ENCODE measurements around the gene PADI2.

Gene PADI2

DNA sequence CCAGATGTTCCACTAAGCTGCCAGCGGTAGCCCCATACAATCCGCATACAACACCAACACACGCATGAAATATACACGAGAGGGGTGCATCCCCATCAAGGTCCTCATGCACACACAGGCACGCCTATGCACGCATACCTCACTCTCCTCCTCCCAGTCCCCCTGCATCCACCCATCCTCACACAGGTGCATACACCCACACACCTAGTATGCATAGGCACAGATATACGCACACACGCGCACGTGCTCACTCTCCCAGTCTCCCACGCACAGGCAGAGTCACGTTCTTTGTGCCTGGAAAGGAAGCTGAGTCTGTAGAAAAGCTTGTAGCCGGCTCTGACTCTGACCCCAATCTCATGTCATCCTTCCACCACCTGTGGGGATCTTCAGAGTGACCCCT is 16.9 kb upstream of the PADI2 start:
- H3K27me3 ChIP-seq (ENCODE audit: control insufficient read depth, insufficient read depth, low read length) = no peaks in the 10 kb centered on the region
- H3K36me3 ChIP-seq (ENCODE audit: control insufficient read depth, insufficient read depth, low read length) = no peaks in the 10 kb centered on the region
- no peak overlapping the region for H3K4me3 ChIP-seq (ENCODE audit: low read depth, low read length)
- H3K9ac ChIP-seq (ENCODE audit: low read depth, low read length) = no peak overlapping the region
- no peaks in the 10 kb centered on the region for H3K9me3 ChIP-seq (ENCODE audit: control insufficient read depth, insufficient read depth, low read length)
- H3K4me1 ChIP-seq (ENCODE audit: control insufficient read depth, insufficient read depth, low read length) = no peaks in the 10 kb centered on the region

- Histone ChIP-seq H3K27me3 (ENCODE audit: control insufficient read depth, insufficient read depth, low read length) (no peaks in the 10 kb centered on the region), H3K9me3 (ENCODE audit: control insufficient read depth, insufficient read depth, low read length) (no peaks in the 10 kb centered on the region)
Observed at GRCh38 chr1:17135530-17135929, 16.3 kb upstream of the PADI2 start.

DNA sequence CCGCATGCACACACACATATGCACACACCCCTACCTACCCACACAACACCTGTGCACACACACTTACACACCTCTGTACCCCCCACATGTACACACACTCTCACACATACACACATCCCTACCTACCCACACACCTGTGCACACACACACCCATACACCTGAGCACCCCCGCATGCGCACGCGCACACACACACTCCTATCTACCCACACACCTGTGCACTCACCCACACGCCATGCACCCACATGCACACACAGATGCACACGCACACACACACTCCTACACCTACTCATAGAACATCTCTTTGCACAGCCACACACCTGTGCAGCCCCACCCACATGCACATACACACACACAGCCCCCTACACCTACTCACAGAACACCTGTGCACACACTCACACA is 15.5 kb upstream of the PADI2 start:
- no peaks in the 10 kb centered on the region for H3K9me3 ChIP-seq (ENCODE audit: control insufficient read depth, insufficient read depth, low read length)
- H3K27me3 ChIP-seq (ENCODE audit: control insufficient read depth, insufficient read depth, low read length) = no peaks in the 10 kb centered on the region
- no peak overlapping the region for H3K9ac ChIP-seq (ENCODE audit: low read depth, low read length)
- H3K36me3 ChIP-seq (ENCODE audit: control insufficient read depth, insufficient read depth, low read length) = no peaks in the 10 kb centered on the region
- H3K4me3 ChIP-seq (ENCODE audit: low read depth, low read length) = no peak overlapping the region
- H3K4me1 ChIP-seq (ENCODE audit: control insufficient read depth, insufficient read depth, low read length) = peaks cover 3% of the 10 kb centered on the region

More at GRCh38 chr1:17135530-17135929, 16.3 kb upstream of the PADI2 start:
- H3K4me1 ChIP-seq (ENCODE audit: control insufficient read depth, insufficient read depth, low read length) = no peaks in the 10 kb centered on the region
- no peak overlapping the region for H3K4me3 ChIP-seq (ENCODE audit: low read depth, low read length)
- H3K9ac ChIP-seq (ENCODE audit: low read depth, low read length) = no peak overlapping the region
- no peaks in the 10 kb centered on the region for H3K36me3 ChIP-seq (ENCODE audit: control insufficient read depth, insufficient read depth, low read length)

DNA sequence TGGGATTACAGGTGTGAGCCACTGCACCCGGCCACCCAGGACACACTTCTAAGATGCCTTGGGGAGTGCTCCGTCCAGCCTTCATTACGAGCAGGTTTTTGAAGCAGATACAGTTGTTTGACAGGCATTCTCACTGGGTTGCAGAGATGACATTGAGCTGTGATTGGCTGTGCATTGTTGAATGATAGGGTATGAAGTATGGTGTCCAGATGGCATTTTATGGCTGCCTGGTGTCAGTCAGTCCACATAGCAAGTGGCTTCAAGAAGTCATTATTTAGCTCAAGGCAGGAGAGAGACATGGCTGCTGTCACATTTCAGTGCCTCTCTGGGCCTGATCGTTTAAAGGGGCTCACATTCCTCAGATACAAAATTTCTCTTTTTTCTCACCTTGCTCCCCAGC is 14.8 kb upstream of the PADI2 start:
- Histone ChIP-seq H3K9me3 (ENCODE audit: control insufficient read depth, insufficient read depth, low read length) (no peaks in the 10 kb centered on the region), H3K4me3 (ENCODE audit: low read depth, low read length) (no peak overlapping the region)

GRCh38 chr1:17130138-17130635 is 10.9 kb upstream of the PADI2 start:
- H3K9ac ChIP-seq (ENCODE audit: low read depth, low read length) = no peak overlapping the region
- no peak overlapping the region for H3K4me3 ChIP-seq (ENCODE audit: low read depth, low read length)
- H3K4me1 ChIP-seq (ENCODE audit: control insufficient read depth, insufficient read depth, low read length) = peaks cover 3% of the 10 kb centered on the region
- H3K9me3 ChIP-seq (ENCODE audit: control insufficient read depth, insufficient read depth, low read length) = no peaks in the 10 kb centered on the region
- no peaks in the 10 kb centered on the region for H3K36me3 ChIP-seq (ENCODE audit: control insufficient read depth, insufficient read depth, low read length)
- no peaks in the 10 kb centered on the region for H3K27me3 ChIP-seq (ENCODE audit: control insufficient read depth, insufficient read depth, low read length)

More for the DNA sequence above, 14.8 kb upstream of the PADI2 start:
- no peaks in the 10 kb centered on the region for H3K36me3 ChIP-seq (ENCODE audit: control insufficient read depth, insufficient read depth, low read length)
- peaks cover 3% of the 10 kb centered on the region for H3K4me1 ChIP-seq (ENCODE audit: control insufficient read depth, insufficient read depth, low read length)
- no peak overlapping the region for H3K9ac ChIP-seq (ENCODE audit: low read depth, low read length)
- H3K27me3 ChIP-seq (ENCODE audit: control insufficient read depth, insufficient read depth, low read length) = no peaks in the 10 kb centered on the region

- Histone ChIP-seq H3K9ac (ENCODE audit: low read depth, low read length) (no peak overlapping the region), H3K9me3 (ENCODE audit: control insufficient read depth, insufficient read depth, low read length) (no peaks in the 10 kb centered on the region), H3K27me3 (ENCODE audit: control insufficient read depth, insufficient read depth, low read length) (no peaks in the 10 kb centered on the region), H3K4me1 (ENCODE audit: control insufficient read depth, insufficient read depth, low read length) (peaks cover 3% of the 10 kb centered on the region), H3K36me3 (ENCODE audit: control insufficient read depth, insufficient read depth, low read length) (no peaks in the 10 kb centered on the region), H3K4me3 (ENCODE audit: low read depth, low read length) (no peak overlapping the region)
Observed at GRCh38 chr1:17128361-17128760, 9.1 kb upstream of the PADI2 start.

DNA sequence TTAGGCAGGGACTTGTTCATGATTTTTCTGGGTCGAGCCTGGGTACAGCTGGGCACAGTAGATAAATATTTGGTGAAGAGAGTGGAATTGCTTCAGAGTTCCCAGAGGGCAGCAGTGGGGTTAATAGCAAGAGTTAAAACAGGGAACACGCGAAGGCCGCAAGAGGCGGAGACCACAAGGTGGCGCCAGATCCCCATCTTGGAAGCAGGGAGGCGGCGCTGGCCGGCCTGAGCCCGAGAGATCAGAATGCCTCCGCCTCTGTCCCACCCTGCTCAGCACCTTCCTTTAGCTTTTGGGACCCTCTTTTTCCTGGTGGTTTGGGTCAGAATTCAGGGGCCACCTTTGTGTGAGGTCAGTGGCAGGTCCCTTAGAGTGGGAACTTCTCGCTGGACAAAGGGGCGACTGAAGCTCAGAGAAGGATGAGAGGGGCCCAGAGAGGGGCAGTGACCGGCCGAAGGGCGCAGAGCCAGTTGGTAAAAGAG is 6.5 kb upstream of the PADI2 start:
- peaks cover 4% of the 10 kb centered on the region for H3K27me3 ChIP-seq (ENCODE audit: control insufficient read depth, insufficient read depth, low read length)
- no peak overlapping the region for H3K9ac ChIP-seq (ENCODE audit: low read depth, low read length)
- no peak overlapping the region for H3K4me3 ChIP-seq (ENCODE audit: low read depth, low read length)
- no peaks in the 10 kb centered on the region for H3K9me3 ChIP-seq (ENCODE audit: control insufficient read depth, insufficient read depth, low read length)
- no peaks in the 10 kb centered on the region for H3K36me3 ChIP-seq (ENCODE audit: control insufficient read depth, insufficient read depth, low read length)
- peaks cover 3% of the 10 kb centered on the region for H3K4me1 ChIP-seq (ENCODE audit: control insufficient read depth, insufficient read depth, low read length)

GRCh38 chr1:17123196-17124045 is 4.2 kb upstream of the PADI2 start:
- H3K9me3 ChIP-seq (ENCODE audit: control insufficient read depth, insufficient read depth, low read length) = no peaks in the 10 kb centered on the region
- no peaks in the 10 kb centered on the region for H3K4me1 ChIP-seq (ENCODE audit: control insufficient read depth, insufficient read depth, low read length)
- H3K4me3 ChIP-seq (ENCODE audit: low read depth, low read length) = no peak overlapping the region
- no peak overlapping the region for H3K9ac ChIP-seq (ENCODE audit: low read depth, low read length)
- peaks cover 12% of the 10 kb centered on the region for H3K27me3 ChIP-seq (ENCODE audit: control insufficient read depth, insufficient read depth, low read length)
- H3K36me3 ChIP-seq (ENCODE audit: control insufficient read depth, insufficient read depth, low read length) = no peaks in the 10 kb centered on the region

DNA sequence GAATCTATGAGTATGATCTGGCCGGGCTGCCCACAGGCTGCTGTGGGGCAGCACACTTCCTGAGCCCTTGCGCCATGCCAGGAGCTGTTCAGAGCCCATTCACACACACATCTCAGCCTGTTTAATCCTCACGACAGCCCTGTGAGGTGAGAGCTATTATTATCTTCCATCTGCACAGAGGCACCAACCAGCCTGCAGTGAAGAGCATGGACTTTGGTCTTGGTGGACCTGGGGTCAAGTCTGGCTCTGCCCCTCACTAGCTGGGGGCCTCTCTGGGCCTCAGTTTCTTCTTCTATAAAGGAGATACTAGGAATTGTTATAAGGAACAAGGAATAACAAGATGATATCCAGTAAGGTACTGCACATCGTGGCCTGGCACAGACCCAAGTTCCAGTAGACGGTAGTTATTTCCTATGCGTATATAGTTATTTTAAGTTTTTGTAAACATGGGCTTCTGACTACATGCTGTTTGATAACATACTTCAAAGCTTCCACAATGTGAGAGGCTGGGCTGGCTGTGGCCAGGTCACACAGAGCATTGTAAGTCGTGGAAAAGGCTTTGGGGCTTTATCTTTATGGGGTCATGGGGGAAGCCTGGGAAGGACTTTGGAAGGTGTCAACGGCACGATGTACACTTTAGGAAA is 3.4 kb upstream of the PADI2 start:
- Histone ChIP-seq H3K36me3 (ENCODE audit: control insufficient read depth, insufficient read depth, low read length) (no peaks in the 10 kb centered on the region), H3K4me3 (ENCODE audit: low read depth, low read length) (no peak overlapping the region), H3K27me3 (ENCODE audit: control insufficient read depth, insufficient read depth, low read length) (peaks cover 19% of the 10 kb centered on the region), H3K9me3 (ENCODE audit: control insufficient read depth, insufficient read depth, low read length) (no peaks in the 10 kb centered on the region), H3K9ac (ENCODE audit: low read depth, low read length) (no peak overlapping the region), H3K4me1 (ENCODE audit: control insufficient read depth, insufficient read depth, low read length) (no peaks in the 10 kb centered on the region)

DNA sequence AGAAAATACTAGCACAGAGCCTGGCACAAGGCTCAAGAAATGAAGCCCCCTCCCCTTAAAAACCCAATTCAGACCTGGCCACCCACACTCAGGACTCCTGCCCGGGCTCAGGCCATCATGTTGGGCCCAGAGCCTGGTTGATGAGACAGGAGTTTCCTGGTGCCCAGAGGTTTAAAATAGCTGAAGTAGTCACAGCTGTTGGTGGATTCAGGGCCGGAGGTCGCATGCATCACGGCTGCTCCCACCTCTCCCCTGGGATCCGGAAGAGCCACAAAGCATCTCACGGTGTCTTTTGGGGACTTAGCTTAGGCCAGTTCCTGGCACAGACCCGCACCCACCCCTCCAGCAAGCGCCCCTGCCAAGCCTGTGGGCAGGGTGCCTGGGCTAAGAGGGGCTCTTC is 2.6 kb upstream of the PADI2 start:
- H3K27me3 ChIP-seq (ENCODE audit: control insufficient read depth, insufficient read depth, low read length) = peaks cover 27% of the 10 kb centered on the region
- no peak overlapping the region for H3K4me3 ChIP-seq (ENCODE audit: low read depth, low read length)
- H3K9ac ChIP-seq (ENCODE audit: low read depth, low read length) = no peak overlapping the region
- no peaks in the 10 kb centered on the region for H3K4me1 ChIP-seq (ENCODE audit: control insufficient read depth, insufficient read depth, low read length)
- no peaks in the 10 kb centered on the region for H3K36me3 ChIP-seq (ENCODE audit: control insufficient read depth, insufficient read depth, low read length)
- H3K9me3 ChIP-seq (ENCODE audit: control insufficient read depth, insufficient read depth, low read length) = no peaks in the 10 kb centered on the region

DNA sequence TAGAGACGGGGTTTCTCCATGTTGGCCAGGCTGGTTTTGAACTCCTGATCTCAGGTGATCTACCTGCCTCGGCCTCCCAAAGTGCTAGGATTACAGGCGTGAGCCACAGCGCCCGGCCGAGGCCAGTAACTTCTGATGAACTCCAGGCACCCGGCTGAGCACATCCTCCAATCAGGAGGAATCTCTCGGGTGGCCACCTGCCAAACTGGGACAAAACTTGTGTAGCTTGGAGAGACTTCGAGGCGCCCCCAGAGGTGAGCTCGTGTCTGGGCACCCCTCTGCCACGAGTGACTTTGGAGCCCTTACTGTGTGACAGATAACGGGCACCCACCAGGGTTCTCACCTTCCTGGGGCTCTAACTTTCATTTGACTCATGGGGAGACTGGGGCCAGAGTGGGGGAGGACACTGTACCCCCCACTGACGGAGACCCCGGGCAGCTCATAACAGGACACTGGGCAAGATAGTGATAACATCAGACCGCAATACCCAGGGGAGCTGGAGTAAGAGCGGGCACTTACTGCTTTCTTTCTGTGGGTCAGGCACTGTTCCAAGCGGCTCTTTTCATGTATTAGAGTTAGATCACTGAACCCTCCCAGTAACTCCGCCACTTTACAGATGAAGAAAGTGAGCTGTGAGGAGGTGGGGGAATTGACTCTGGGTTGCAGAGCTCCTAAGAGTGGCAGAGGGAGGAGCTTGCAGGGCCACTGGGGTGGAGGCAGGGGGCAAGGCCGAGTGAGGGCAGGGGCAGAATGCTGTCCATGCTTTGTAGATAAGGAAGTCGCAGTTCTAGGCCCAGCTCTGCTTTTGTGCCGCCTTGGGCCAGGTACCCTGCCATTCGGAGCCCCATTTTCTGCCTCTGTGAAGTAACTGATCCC is 1.9 kb upstream of the PADI2 start:
- Histone ChIP-seq H3K36me3 (ENCODE audit: control insufficient read depth, insufficient read depth, low read length) (no peaks in the 10 kb centered on the region), H3K9me3 (ENCODE audit: control insufficient read depth, insufficient read depth, low read length) (no peaks in the 10 kb centered on the region), H3K9ac (ENCODE audit: low read depth, low read length) (no peak overlapping the region), H3K4me1 (ENCODE audit: control insufficient read depth, insufficient read depth, low read length) (no peaks in the 10 kb centered on the region), H3K4me3 (ENCODE audit: low read depth, low read length) (no peak overlapping the region), H3K27me3 (ENCODE audit: control insufficient read depth, insufficient read depth, low read length) (peaks cover 32% of the 10 kb centered on the region)
